ENCODE results near the gene EGF.

The EGF gene

GRCh38 chr4:109994415-109994827 lies 81.7 kb downstream of the EGF start:
- no peak overlapping the region for H2AFZ ChIP-seq (ENCODE audit: low read length, unreplicated experiment)
- no peak overlapping the region for H3K4me3 ChIP-seq (ENCODE audit: low read depth, low read length)
- peaks cover 5% of the 10 kb centered on the region for H3K4me1 ChIP-seq (ENCODE audit: control insufficient read depth, insufficient read depth, low read length, unreplicated experiment)
- H3K27ac ChIP-seq (ENCODE audit: low read depth, low read length), result no peak overlapping the region
- H3K79me2 ChIP-seq (ENCODE audit: control insufficient read depth, insufficient read depth, low read length, unreplicated experiment), result no peaks in the 10 kb centered on the region
- peaks cover 3% of the 10 kb centered on the region; the same call in 1 of the 2 replicates for H3K27me3 ChIP-seq (ENCODE audit: insufficient read depth, low read length)
- H3K36me3 ChIP-seq (ENCODE audit: insufficient read depth, low read length), result no peaks in the 10 kb centered on the region

GRCh38 chr4:109996526-109996925 lies 83.8 kb downstream of the EGF start:
- no peak overlapping the region for H3K27ac ChIP-seq (ENCODE audit: low read depth, low read length)
- peaks cover 5% of the 10 kb centered on the region for H3K4me1 ChIP-seq (ENCODE audit: control insufficient read depth, insufficient read depth, low read length, unreplicated experiment)
- peaks cover 3% of the 10 kb centered on the region; the same call in 1 of the 2 replicates for H3K27me3 ChIP-seq (ENCODE audit: insufficient read depth, low read length)

GRCh38 chr4:109998867-109999584 lies 86.3 kb downstream of the EGF start:
- no peaks in the 10 kb centered on the region for H3K79me2 ChIP-seq (ENCODE audit: control insufficient read depth, insufficient read depth, low read length, unreplicated experiment)
- H3K4me1 ChIP-seq (ENCODE audit: control insufficient read depth, insufficient read depth, low read length, unreplicated experiment), result peaks cover 5% of the 10 kb centered on the region
- H3K36me3 ChIP-seq (ENCODE audit: insufficient read depth, low read length), result no peaks in the 10 kb centered on the region
- no peak overlapping the region for H3K27ac ChIP-seq (ENCODE audit: low read depth, low read length)
- H3K4me3 ChIP-seq (ENCODE audit: low read depth, low read length), result no peak overlapping the region
- H3K27me3 ChIP-seq (ENCODE audit: insufficient read depth, low read length), result peaks cover 3% of the 10 kb centered on the region; the same call in 1 of the 2 replicates
- H2AFZ ChIP-seq (ENCODE audit: low read length, unreplicated experiment), result peak overlapping the region; percentile 19

More at GRCh38 chr4:109996526-109996925, 83.8 kb downstream of the EGF start:
- Histone ChIP-seq H2AFZ (ENCODE audit: low read length, unreplicated experiment) (no peak overlapping the region), H3K4me3 (ENCODE audit: low read depth, low read length) (no peak overlapping the region), H3K79me2 (ENCODE audit: control insufficient read depth, insufficient read depth, low read length, unreplicated experiment) (no peaks in the 10 kb centered on the region), H3K36me3 (ENCODE audit: insufficient read depth, low read length) (no peaks in the 10 kb centered on the region)

GRCh38 chr4:109999585-109999912 lies 86.9 kb downstream of the EGF start:
- Histone ChIP-seq H3K27ac (ENCODE audit: low read depth, low read length) (no peak overlapping the region), H3K4me3 (ENCODE audit: low read depth, low read length) (no peak overlapping the region), H3K27me3 (ENCODE audit: insufficient read depth, low read length) (peaks cover 3% of the 10 kb centered on the region; the same call in 1 of the 2 replicates), H3K79me2 (ENCODE audit: control insufficient read depth, insufficient read depth, low read length, unreplicated experiment) (no peaks in the 10 kb centered on the region), H3K36me3 (ENCODE audit: insufficient read depth, low read length) (no peaks in the 10 kb centered on the region), H2AFZ (ENCODE audit: low read length, unreplicated experiment) (no peak overlapping the region), H3K4me1 (ENCODE audit: control insufficient read depth, insufficient read depth, low read length, unreplicated experiment) (peaks cover 5% of the 10 kb centered on the region)

GRCh38 chr4:110002326-110002725 lies 89.6 kb downstream of the EGF start:
- Histone ChIP-seq H3K79me2 (ENCODE audit: control insufficient read depth, insufficient read depth, low read length, unreplicated experiment) (no peaks in the 10 kb centered on the region), H3K27ac (ENCODE audit: low read depth, low read length) (no peak overlapping the region), H3K27me3 (ENCODE audit: insufficient read depth, low read length) (no peaks in the 10 kb centered on the region), H3K4me3 (ENCODE audit: low read depth, low read length) (no peak overlapping the region), H3K4me1 (ENCODE audit: control insufficient read depth, insufficient read depth, low read length, unreplicated experiment) (no peaks in the 10 kb centered on the region), H3K36me3 (ENCODE audit: insufficient read depth, low read length) (no peaks in the 10 kb centered on the region), H2AFZ (ENCODE audit: low read length, unreplicated experiment) (no peak overlapping the region)

- no peak overlapping the region for H3K4me3 ChIP-seq (ENCODE audit: low read depth, low read length)
- H3K79me2 ChIP-seq (ENCODE audit: control insufficient read depth, insufficient read depth, low read length, unreplicated experiment), result no peaks in the 10 kb centered on the region
- no peaks in the 10 kb centered on the region for H3K4me1 ChIP-seq (ENCODE audit: control insufficient read depth, insufficient read depth, low read length, unreplicated experiment)
- no peaks in the 10 kb centered on the region for H3K27me3 ChIP-seq (ENCODE audit: insufficient read depth, low read length)
- H3K36me3 ChIP-seq (ENCODE audit: insufficient read depth, low read length), result no peaks in the 10 kb centered on the region
- H2AFZ ChIP-seq (ENCODE audit: low read length, unreplicated experiment), result no peak overlapping the region
- no peak overlapping the region for H3K27ac ChIP-seq (ENCODE audit: low read depth, low read length)
These were observed 90.9 kb downstream of the EGF start for GRCh38 chr4:110003401-110004187.

GRCh38 chr4:110004556-110004955 lies 91.9 kb downstream of the EGF start:
- H3K36me3 ChIP-seq (ENCODE audit: insufficient read depth, low read length), result no peaks in the 10 kb centered on the region
- no peak overlapping the region for H3K4me3 ChIP-seq (ENCODE audit: low read depth, low read length)
- H3K4me1 ChIP-seq (ENCODE audit: control insufficient read depth, insufficient read depth, low read length, unreplicated experiment), result no peaks in the 10 kb centered on the region
- no peaks in the 10 kb centered on the region for H3K79me2 ChIP-seq (ENCODE audit: control insufficient read depth, insufficient read depth, low read length, unreplicated experiment)
- H2AFZ ChIP-seq (ENCODE audit: low read length, unreplicated experiment), result no peak overlapping the region
- H3K27ac ChIP-seq (ENCODE audit: low read depth, low read length), result no peak overlapping the region
- H3K27me3 ChIP-seq (ENCODE audit: insufficient read depth, low read length), result no peaks in the 10 kb centered on the region

GRCh38 chr4:110005461-110006056 lies 92.9 kb downstream of the EGF start:
- Histone ChIP-seq H3K27ac (ENCODE audit: low read depth, low read length) (no peak overlapping the region), H3K4me1 (ENCODE audit: control insufficient read depth, insufficient read depth, low read length, unreplicated experiment) (no peaks in the 10 kb centered on the region), H3K27me3 (ENCODE audit: insufficient read depth, low read length) (no peaks in the 10 kb centered on the region), H3K36me3 (ENCODE audit: insufficient read depth, low read length) (no peaks in the 10 kb centered on the region), H3K79me2 (ENCODE audit: control insufficient read depth, insufficient read depth, low read length, unreplicated experiment) (no peaks in the 10 kb centered on the region), H2AFZ (ENCODE audit: low read length, unreplicated experiment) (no peak overlapping the region), H3K4me3 (ENCODE audit: low read depth, low read length) (no peak overlapping the region)

- Histone ChIP-seq H3K79me2 (ENCODE audit: control insufficient read depth, insufficient read depth, low read length, unreplicated experiment) (no peaks in the 10 kb centered on the region), H3K4me3 (ENCODE audit: low read depth, low read length) (no peak overlapping the region), H3K27ac (ENCODE audit: low read depth, low read length) (no peak overlapping the region), H3K36me3 (ENCODE audit: insufficient read depth, low read length) (no peaks in the 10 kb centered on the region), H3K27me3 (ENCODE audit: insufficient read depth, low read length) (no peaks in the 10 kb centered on the region), H3K4me1 (ENCODE audit: control insufficient read depth, insufficient read depth, low read length, unreplicated experiment) (no peaks in the 10 kb centered on the region), H2AFZ (ENCODE audit: low read length, unreplicated experiment) (no peak overlapping the region)
These were observed 94.5 kb downstream of the EGF start for GRCh38 chr4:110007217-110007616.

- H3K36me3 ChIP-seq (ENCODE audit: insufficient read depth, low read length), result no peaks in the 10 kb centered on the region
- no peak overlapping the region for H2AFZ ChIP-seq (ENCODE audit: low read length, unreplicated experiment)
- no peaks in the 10 kb centered on the region for H3K79me2 ChIP-seq (ENCODE audit: control insufficient read depth, insufficient read depth, low read length, unreplicated experiment)
- no peaks in the 10 kb centered on the region for H3K27me3 ChIP-seq (ENCODE audit: insufficient read depth, low read length)
- no peak overlapping the region for H3K27ac ChIP-seq (ENCODE audit: low read depth, low read length)
- H3K4me3 ChIP-seq (ENCODE audit: low read depth, low read length), result no peak overlapping the region
- H3K4me1 ChIP-seq (ENCODE audit: control insufficient read depth, insufficient read depth, low read length, unreplicated experiment), result no peaks in the 10 kb centered on the region
These were observed 95.9 kb downstream of the EGF start for GRCh38 chr4:110008540-110008939.
